ENCODE results near the gene HTR7.

Gene HTR7

GRCh38 chr10:90695915-90696676, 161.7 kb downstream of the HTR7 start:
- no peaks in the 10 kb centered on the region for H3K4me1 ChIP-seq (ENCODE audit: insufficient read depth, low read length, severe bottlenecking)
- no peak overlapping the region for H3K27ac ChIP-seq (ENCODE audit: low read depth, low read length, poor library complexity, severe bottlenecking)
- H3K9me2 ChIP-seq (ENCODE audit: low read depth, low read length): no peaks in the 10 kb centered on the region
- H3K4me3 ChIP-seq (ENCODE audit: low read depth, low read length, poor library complexity, severe bottlenecking): no peak overlapping the region
- no peaks in the 10 kb centered on the region for H3K9me3 ChIP-seq (ENCODE audit: low read length)
- no peak overlapping the region for H2AFZ ChIP-seq (ENCODE audit: low read length)
- no peak overlapping the region for H3K4me2 ChIP-seq (ENCODE audit: low read length)
- H3K79me2 ChIP-seq (ENCODE audit: insufficient read depth, low read length): no peaks in the 10 kb centered on the region
- no peaks in the 10 kb centered on the region for H4K20me1 ChIP-seq (ENCODE audit: insufficient read depth, low read length)
- no peaks in the 10 kb centered on the region for H3F3A ChIP-seq (ENCODE audit: insufficient read depth, low read length)
- no peak overlapping the region for H3K9ac ChIP-seq (ENCODE audit: low read length)
- H3K36me3 ChIP-seq (ENCODE audit: insufficient read depth, low read length): no peaks in the 10 kb centered on the region
- no peak for TF ChIP-seq CTCF (IDR thresholded peaks at IDR 0.05; ENCODE audit: low read length)
- no peak for TF ChIP-seq EZH2 (IDR thresholded peaks at IDR 0.05; ENCODE audit: borderline replicate concordance, low read length)
- no peaks in the 10 kb centered on the region for H3K27me3 ChIP-seq (ENCODE audit: insufficient read depth, low read length)

Measured in OCI-LY1 (cell line).